ENCODE results near the gene BUB1B. TPM values are rescaled to one million over a fixed set of nuclear protein-coding genes. Genes with fewer than 3 reads are reported as not detected.

Gene BUB1B
- polyA plus RNA-seq, 1 donor (not counting 4 experiments of a cell fraction or from before 2014, with no cell fraction given): 19.7 TPM

DNA sequence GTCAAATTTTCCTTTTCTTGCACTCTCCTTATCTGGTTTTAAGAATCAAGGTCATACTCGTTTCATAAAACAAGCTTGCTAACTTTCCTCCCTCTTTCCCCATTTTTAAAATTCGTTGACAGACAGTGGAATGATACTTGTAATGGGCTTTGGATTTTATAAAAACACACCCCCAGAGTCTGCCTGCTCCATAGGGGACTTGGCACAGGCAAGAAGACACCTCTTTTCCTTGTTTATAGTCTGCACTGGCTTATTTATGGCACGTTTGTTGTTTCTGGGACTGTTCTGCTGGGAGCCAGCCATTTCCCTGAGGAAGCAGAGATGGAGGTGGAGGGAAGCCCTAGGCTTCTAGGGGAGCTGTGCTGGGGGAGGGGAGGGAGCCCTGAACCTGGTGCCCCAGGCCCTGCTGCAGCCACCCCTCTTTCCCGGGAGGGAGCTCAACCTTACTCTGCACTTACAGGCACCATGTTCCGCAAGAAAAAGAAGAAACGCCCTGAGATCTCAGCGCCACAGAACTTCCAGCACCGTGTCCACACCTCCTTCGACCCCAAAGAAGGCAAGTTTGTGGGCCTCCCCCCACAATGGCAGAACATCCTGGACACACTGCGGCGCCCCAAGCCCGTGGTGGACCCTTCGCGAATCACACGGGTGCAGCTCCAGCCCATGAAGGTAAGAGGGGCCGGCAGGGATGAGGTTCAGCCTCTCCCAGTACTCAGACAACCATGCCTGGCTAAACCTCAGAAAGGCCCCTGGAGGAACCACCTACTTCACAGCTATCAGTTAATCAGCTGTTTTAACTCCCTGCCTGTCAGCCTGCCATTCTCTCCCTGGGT, 103.7 kb downstream of the BUB1B start:
- no peak overlapping the region for H3K27ac ChIP-seq (ENCODE audit: control insufficient read depth, insufficient read depth, low read length)
- no peaks in the 10 kb centered on the region for H3K27me3 ChIP-seq (ENCODE audit: control insufficient read depth, extremely low read depth, insufficient read depth, low read length)

DNA sequence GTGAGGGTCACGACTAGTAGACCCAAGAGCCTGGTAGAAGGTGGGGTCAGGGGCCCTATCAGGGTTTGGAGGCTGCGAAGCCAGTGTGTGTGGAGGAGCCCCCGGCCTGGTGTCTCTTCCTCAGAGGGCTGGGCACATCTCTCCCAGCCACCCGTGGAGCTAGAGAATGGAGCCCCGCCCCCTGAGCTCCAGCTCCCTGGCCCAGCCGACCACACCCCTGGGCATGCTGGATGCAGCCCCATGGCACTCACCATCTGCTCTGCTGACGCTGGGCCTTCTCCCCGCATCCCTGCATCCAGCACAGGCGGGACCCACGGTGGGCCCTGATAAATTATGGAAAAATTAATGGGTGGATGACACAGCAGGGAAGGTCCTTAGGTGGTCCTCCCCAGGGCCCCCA, 104.5 kb downstream of the BUB1B start:
- FAIRE-seq: no peak
- H2AFZ ChIP-seq (ENCODE audit: control insufficient read depth, low read length): no peak overlapping the region

More for the DNA sequence above, 103.7 kb downstream of the BUB1B start:
- Histone ChIP-seq H3K36me3 (ENCODE audit: control insufficient read depth in 2 of 2, extremely low read depth in 1 of 2, insufficient read depth in 2 of 2, low read length in 2 of 2) (peaks cover 24 to 32% of the 10 kb centered on the region in 2 experiments), H3K4me1 (ENCODE audit: control insufficient read depth, extremely low read depth, insufficient read depth, low read length) (peaks cover 14% of the 10 kb centered on the region), H2AFZ (ENCODE audit: control insufficient read depth, low read length) (no peak overlapping the region), H3K4me2 (ENCODE audit: control insufficient read depth, extremely low read depth, insufficient read depth, low read depth, low read length) (no peak overlapping the region), H3K9me1 (ENCODE audit: control insufficient read depth, extremely low read depth, insufficient read depth, low read length) (no peaks in the 10 kb centered on the region), H3K4me3 (ENCODE audit: control insufficient read depth in 2 of 3, extremely low read depth in 1 of 3, insufficient read depth in 2 of 3, low read depth in 1 of 3, low read length in 3 of 3) (no peak overlapping the region), H3K79me2 (ENCODE audit: control insufficient read depth, insufficient read depth, low read length) (no peaks in the 10 kb centered on the region), H3K9me3 (ENCODE audit: control insufficient read depth, low read depth, low read length) (no peaks in the 10 kb centered on the region), H3K9ac (ENCODE audit: control insufficient read depth, extremely low read depth, insufficient read depth, low read length) (no peak overlapping the region), H4K20me1 (ENCODE audit: control insufficient read depth, extremely low read depth, insufficient read depth, low read length) (peaks cover 3% of the 10 kb centered on the region)
- DNase-seq (ENCODE audit: low read depth, low spot score) (no peak), FAIRE-seq (no peak)
- no peak for TF ChIP-seq EZH2 (IDR thresholded peaks at IDR 0.05; ENCODE audit: low read length)
- TF ChIP-seq, protein P1, sequence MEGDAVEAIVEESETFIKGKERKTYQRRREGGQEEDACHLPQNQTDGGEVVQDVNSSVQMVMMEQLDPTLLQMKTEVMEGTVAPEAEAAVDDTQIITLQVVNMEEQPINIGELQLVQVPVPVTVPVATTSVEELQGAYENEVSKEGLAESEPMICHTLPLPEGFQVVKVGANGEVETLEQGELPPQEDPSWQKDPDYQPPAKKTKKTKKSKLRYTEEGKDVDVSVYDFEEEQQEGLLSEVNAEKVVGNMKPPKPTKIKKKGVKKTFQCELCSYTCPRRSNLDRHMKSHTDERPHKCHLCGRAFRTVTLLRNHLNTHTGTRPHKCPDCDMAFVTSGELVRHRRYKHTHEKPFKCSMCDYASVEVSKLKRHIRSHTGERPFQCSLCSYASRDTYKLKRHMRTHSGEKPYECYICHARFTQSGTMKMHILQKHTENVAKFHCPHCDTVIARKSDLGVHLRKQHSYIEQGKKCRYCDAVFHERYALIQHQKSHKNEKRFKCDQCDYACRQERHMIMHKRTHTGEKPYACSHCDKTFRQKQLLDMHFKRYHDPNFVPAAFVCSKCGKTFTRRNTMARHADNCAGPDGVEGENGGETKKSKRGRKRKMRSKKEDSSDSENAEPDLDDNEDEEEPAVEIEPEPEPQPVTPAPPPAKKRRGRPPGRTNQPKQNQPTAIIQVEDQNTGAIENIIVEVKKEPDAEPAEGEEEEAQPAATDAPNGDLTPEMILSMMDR (optimal IDR thresholded peaks at IDR 0.05 in 1 of 3, IDR thresholded peaks at IDR 0.05 in 1 of 3, conservative IDR thresholded peaks at IDR 0.05 in 1 of 3; ENCODE audit: extremely low read depth in 1 of 3, insufficient read depth in 2 of 3, low read length in 3 of 3): no peak
- dilution Hi-C loops (cut with MboI; ENCODE audit: extremely low pct_ligation_motif_present, low sequenced_read_pairs): no loop called here

More for the DNA sequence above, 104.5 kb downstream of the BUB1B start:
- H3K9me3 ChIP-seq (ENCODE audit: control insufficient read depth, low read depth, low read length): no peaks in the 10 kb centered on the region
- H3K9ac ChIP-seq (ENCODE audit: control insufficient read depth, extremely low read depth, insufficient read depth, low read length): no peak overlapping the region
- H3K4me1 ChIP-seq (ENCODE audit: control insufficient read depth, extremely low read depth, insufficient read depth, low read length): peaks cover 14% of the 10 kb centered on the region
- no peak overlapping the region for H3K27ac ChIP-seq (ENCODE audit: control insufficient read depth, insufficient read depth, low read length)
- H3K4me2 ChIP-seq (ENCODE audit: control insufficient read depth, extremely low read depth, insufficient read depth, low read depth, low read length): no peak overlapping the region
- no peak for DNase-seq (ENCODE audit: low read depth, low spot score)
- H3K27me3 ChIP-seq (ENCODE audit: control insufficient read depth, extremely low read depth, insufficient read depth, low read length): no peaks in the 10 kb centered on the region
- no peaks in the 10 kb centered on the region for H3K9me1 ChIP-seq (ENCODE audit: control insufficient read depth, extremely low read depth, insufficient read depth, low read length)
- H3K36me3 ChIP-seq (ENCODE audit: control insufficient read depth in 2 of 2, extremely low read depth in 1 of 2, insufficient read depth in 2 of 2, low read length in 2 of 2): peaks cover 30 to 39% of the 10 kb centered on the region in 2 experiments
- no peaks in the 10 kb centered on the region for H3K79me2 ChIP-seq (ENCODE audit: control insufficient read depth, insufficient read depth, low read length)
- H3K4me3 ChIP-seq (ENCODE audit: control insufficient read depth in 2 of 3, extremely low read depth in 1 of 3, insufficient read depth in 2 of 3, low read depth in 1 of 3, low read length in 3 of 3): no peak overlapping the region
- peaks cover 3% of the 10 kb centered on the region for H4K20me1 ChIP-seq (ENCODE audit: control insufficient read depth, extremely low read depth, insufficient read depth, low read length)
- dilution Hi-C loops (cut with MboI; ENCODE audit: extremely low pct_ligation_motif_present, low sequenced_read_pairs): no loop called here
- TF ChIP-seq EZH2 (IDR thresholded peaks at IDR 0.05; ENCODE audit: low read length): no peak
- TF ChIP-seq, protein P1 (optimal IDR thresholded peaks at IDR 0.05 in 1 of 3, IDR thresholded peaks at IDR 0.05 in 1 of 3, conservative IDR thresholded peaks at IDR 0.05 in 1 of 3; ENCODE audit: extremely low read depth in 1 of 3, insufficient read depth in 2 of 3, low read length in 3 of 3): no peak

Measured in keratinocyte (primary cell).